Panc1 (cell line): ENCODE measurements around the gene PIM2. TPM values are rescaled to one million over a fixed set of nuclear protein-coding genes. Genes with fewer than 3 reads are reported as not detected.

Source experiments
- ATAC-seq: fragments of 200-7000 bp; cut with Tn5 transposase; 2 replicates; pipeline ENCODE4 v1.9.1; 2020; ENCODE audit warnings: mild to moderate bottlenecking, moderate library complexity
- Bru-seq: library from RNA; stranded (reverse); fragments of 400-500 nt; gene quantifications from one replicate; lab custom pipeline; 2021; lab: Mats Ljungman, UMichigan
- BruChase-seq, 2 experiments: library from RNA; stranded (reverse); fragments of 400-500 nt; gene quantifications; one replicate each; lab custom pipeline; 2021; lab: Mats Ljungman, UMichigan
- BruUV-seq: library from RNA; stranded (reverse); fragments of 400-500 nt; replicated peaks from 2 replicates; lab custom pipeline; 2021; lab: Mats Ljungman, UMichigan
- CTCF ChIA-PET: fragments of 300-600 bp; sonication (Branson Sonifier 250); formaldehyde crosslinking; loops from one replicate; lab custom pipeline; 2022; ENCODE audit warnings: antibody characterized with exemption; lab: Charles Lee
- POLR2A ChIA-PET: fragments of 300-600 bp; sonication (Branson Sonifier 250); formaldehyde crosslinking; loops from one replicate; lab custom pipeline; 2022; ENCODE audit warnings: antibody characterized with exemption; lab: Charles Lee
- DNase-seq: peaks from one replicate; pipeline ENCODE4 v3.0.0-alpha.2; 2010; ENCODE audit warnings: low read depth, low spot score
- H3K27ac ChIP-seq: 2 replicates; pipeline ENCODE4 v1.5.1; 2011; ENCODE audit warnings: mild to moderate bottlenecking, low read length, inconsistent platforms
- H3K27me3 ChIP-seq: fragments of 200-500 bp; sonication (Bioruptor generic); 2 replicates; pipeline ENCODE4 v1.6.0; 2014; ENCODE audit warnings: low read length, inconsistent platforms; ENCODE audit not compliant: control insufficient read depth, insufficient read depth
- H3K36me3 ChIP-seq: fragments of 200-500 bp; sonication (Bioruptor generic); 2 replicates; pipeline ENCODE4 v1.5.1; 2014; ENCODE audit warnings: inconsistent platforms, mild to moderate bottlenecking, low read length, moderate library complexity; ENCODE audit not compliant: control insufficient read depth, insufficient read depth
- H3K4me1 ChIP-seq: 2 replicates; pipeline ENCODE4 v1.5.1; 2011; ENCODE audit warnings: inconsistent platforms, mild to moderate bottlenecking, low read length, moderate library complexity; ENCODE audit not compliant: control insufficient read depth, insufficient read depth
- H3K4me3 ChIP-seq, 2 experiments: 2 replicates each; pipeline ENCODE4 v1.5.1; 2011 to 2012; ENCODE audit warnings: low read depth in 2 of 2, low read length in 2 of 2, mild to moderate bottlenecking in 2 of 2, inconsistent platforms in 1 of 2, moderate library complexity in 1 of 2
- H3K9me3 ChIP-seq: fragments of 200-500 bp; sonication (Bioruptor generic); 2 replicates; pipeline ENCODE4 v1.5.1; 2014; ENCODE audit warnings: low read depth, mild to moderate bottlenecking, inconsistent platforms, low read length, moderate library complexity; ENCODE audit not compliant: control insufficient read depth, insufficient read depth
- POLR2AphosphoS5 ChIP-seq: IDR thresholded peaks from 2 replicates; pipeline ENCODE4 v1.6.1; 2012; ENCODE audit warnings: mild to moderate bottlenecking, low read depth, low read length, moderate library complexity
- REST ChIP-seq, 2 experiments: IDR thresholded peaks; 2 replicates each; pipeline ENCODE4 v1.6.1; 2011 to 2012; ENCODE audit warnings: low read depth in 2 of 2, control low read depth in 1 of 2, low read length in 1 of 2, mild to moderate bottlenecking in 1 of 2, moderate library complexity in 1 of 2; ENCODE audit not compliant: insufficient read depth in 1 of 2
- SIN3A ChIP-seq: IDR thresholded peaks from 2 replicates; pipeline ENCODE4 v1.6.1; 2012; ENCODE audit warnings: low read depth, mild to moderate bottlenecking, low read length, moderate library complexity, borderline replicate concordance; ENCODE audit not compliant: insufficient read depth
- TCF7L2 ChIP-seq: IDR thresholded peaks from 2 replicates; pipeline ENCODE4 v1.6.1; 2011; ENCODE audit warnings: mild to moderate bottlenecking, low read depth, low read length, inconsistent platforms
- in situ Hi-C: cut with HindIII; loops from 2 replicates; pipeline ENCODE4 v1.10.0; 2016; ENCODE audit warnings: low sequenced_read_pairs, low pct_unique_long_range_greater_than_20kb
- intact Hi-C: fragments of 100-400 bp; cut with micrococcal nuclease; formaldehyde crosslinking; loops from one replicate; pipeline ENCODE4 v1.10.0; 2022; ENCODE audit not compliant: unreplicated experiment
- long read RNA-seq: library from polyadenylated mRNA; unstranded; transcript quantifications from one replicate; pipeline ENCODE4 v2.0.0, GENCODE V29; 2021; ENCODE audit not compliant: unreplicated experiment
- polyA plus RNA-seq: library from polyadenylated mRNA; unstranded; fragments of >200 nt; gene quantifications from one replicate; pipeline ENCODE4 v1.2.1, GENCODE V29; 2012; ENCODE audit warnings: missing spikeins; ENCODE audit not compliant: insufficient read length
- total RNA-seq: library from RNA; stranded (reverse); gene quantifications from one replicate; pipeline ENCODE4 v1.2.1, GENCODE V29; 2021; ENCODE audit not compliant: unreplicated experiment
- TF ChIP-seq, protein P1 (sequence below): fragments of 450-650 bp; IDR thresholded peaks from 2 replicates; pipeline ENCODE4 v1.5.1; 2017; ENCODE audit warnings: mild to moderate bottlenecking

Gene PIM2
- total RNA-seq (52.6 TPM), Bru-seq, nascent RNA (percentile 85 among the genes with signal in this experiment), BruChase-seq, experiment 1, labeled RNA remaining after a 2-hour chase (percentile 95 among the genes with signal in this experiment), BruChase-seq, experiment 2, labeled RNA remaining after a 6-hour chase (percentile 87 among the genes with signal in this experiment)
- polyA plus RNA-seq = 28.1 TPM
- long read RNA-seq, transcript PIM2-201 (6 exons, 2,075 nt) = major isoform, 51 of 90 reads
- long read RNA-seq, partial matches to known transcripts = 19 of 90 reads
- long read RNA-seq, other reads (novel, unspliced or antisense) = 18 of 90 reads

DNA sequence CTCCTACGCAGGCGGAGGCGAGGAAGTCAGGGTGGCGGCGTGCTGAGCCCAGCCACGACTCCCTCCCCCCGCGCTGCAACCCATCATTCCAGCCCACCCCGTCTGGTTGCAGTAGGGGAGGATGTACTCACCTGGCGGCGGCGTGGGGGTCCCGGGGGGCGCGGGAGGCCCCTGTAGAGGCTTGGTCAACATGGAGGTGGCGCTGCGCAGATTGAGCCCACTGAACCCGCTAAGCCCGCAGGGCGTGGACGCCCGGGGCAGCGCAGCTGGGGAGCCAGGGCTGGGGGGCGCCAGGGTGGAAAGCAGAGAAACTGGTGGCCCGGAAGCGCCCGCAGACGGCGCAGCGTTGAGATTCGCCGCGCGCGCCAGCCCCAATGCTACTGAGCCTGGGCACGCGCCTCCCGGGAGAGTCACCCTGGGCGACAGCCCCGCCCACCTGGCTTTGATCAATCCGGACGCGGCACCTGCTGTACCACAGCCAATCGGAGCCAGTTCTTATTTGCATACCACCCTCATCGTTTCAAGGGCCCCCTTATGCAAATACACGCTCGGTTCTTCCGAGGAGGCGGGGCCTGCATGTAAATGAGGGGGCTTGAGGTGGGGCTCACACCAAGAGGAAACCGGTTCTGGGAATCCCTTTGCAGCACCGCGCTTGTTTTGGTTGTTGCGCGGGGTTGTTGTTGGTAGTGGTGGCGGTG, at the start of gene PIM2:
TSS of gene PIM2 (minus strand) at position 382 of the 698 bp plus-strand sequence. CDS start at position 192, 190 bp downstream.
- Histone ChIP-seq H3K27ac (peak within 1 kb of the TSS; percentile 94), H3K4me3 (peak within 1 kb of the TSS; percentile 76 to 88), H3K36me3 (peaks cover 13% of the 10 kb centered on the region), H3K9me3 (no peaks in the 10 kb centered on the region), H3K4me1 (peaks cover 8% of the 10 kb centered on the region), H3K27me3 (no peaks in the 10 kb centered on the region)
- ATAC-seq (peak; percentile 90), DNase-seq (no peak)
- TF ChIP-seq REST (IDR thresholded peaks at IDR 0.05; ENCODE audit: insufficient read depth in 1 of 2, low read depth in 2 of 2, low read length in 1 of 2) (no peak), POLR2AphosphoS5 (peak; percentile 96), TCF7L2 (peak; percentile 71), SIN3A (peak; percentile 63; the same call in 1 of the 2 replicates)
- TF ChIP-seq, protein P1, sequence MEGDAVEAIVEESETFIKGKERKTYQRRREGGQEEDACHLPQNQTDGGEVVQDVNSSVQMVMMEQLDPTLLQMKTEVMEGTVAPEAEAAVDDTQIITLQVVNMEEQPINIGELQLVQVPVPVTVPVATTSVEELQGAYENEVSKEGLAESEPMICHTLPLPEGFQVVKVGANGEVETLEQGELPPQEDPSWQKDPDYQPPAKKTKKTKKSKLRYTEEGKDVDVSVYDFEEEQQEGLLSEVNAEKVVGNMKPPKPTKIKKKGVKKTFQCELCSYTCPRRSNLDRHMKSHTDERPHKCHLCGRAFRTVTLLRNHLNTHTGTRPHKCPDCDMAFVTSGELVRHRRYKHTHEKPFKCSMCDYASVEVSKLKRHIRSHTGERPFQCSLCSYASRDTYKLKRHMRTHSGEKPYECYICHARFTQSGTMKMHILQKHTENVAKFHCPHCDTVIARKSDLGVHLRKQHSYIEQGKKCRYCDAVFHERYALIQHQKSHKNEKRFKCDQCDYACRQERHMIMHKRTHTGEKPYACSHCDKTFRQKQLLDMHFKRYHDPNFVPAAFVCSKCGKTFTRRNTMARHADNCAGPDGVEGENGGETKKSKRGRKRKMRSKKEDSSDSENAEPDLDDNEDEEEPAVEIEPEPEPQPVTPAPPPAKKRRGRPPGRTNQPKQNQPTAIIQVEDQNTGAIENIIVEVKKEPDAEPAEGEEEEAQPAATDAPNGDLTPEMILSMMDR = no peak
- CTCF ChIA-PET = interaction anchor here (0.6 kb wide), 1 partner anchor 43 kb away, joined by 3 read pairs; no protein-coding TSS in a partner anchor
- intact Hi-C loops = no loop called here
- POLR2A ChIA-PET = no interaction called here
- BruUV-seq = no TSS peak
- in situ Hi-C loops = no loop called here

- no peaks in the 10 kb centered on the region for H3K36me3 ChIP-seq
- no peaks in the 10 kb centered on the region for H3K27me3 ChIP-seq
- in situ Hi-C loops = no loop called here
- no peak overlapping the region for H3K4me3 ChIP-seq
- H3K4me1 ChIP-seq = no peaks in the 10 kb centered on the region
- H3K27ac ChIP-seq = no peak overlapping the region
- CTCF ChIA-PET = no interaction called here
- POLR2A ChIA-PET = no interaction called here
- DNase-seq (no peak), ATAC-seq (no peak)
- no peaks in the 10 kb centered on the region for H3K9me3 ChIP-seq
- intact Hi-C loops = no loop called here
- BruUV-seq = no TSS peak
- TF ChIP-seq SIN3A = no peak
- TF ChIP-seq TCF7L2 = no peak
- no peak for TF ChIP-seq REST (IDR thresholded peaks at IDR 0.05; ENCODE audit: insufficient read depth in 1 of 2, low read depth in 2 of 2, low read length in 1 of 2)
- TF ChIP-seq POLR2AphosphoS5 = no peak
- TF ChIP-seq, protein P1 = no peak
Measured at GRCh38 chrX:48968377-48968776, 49.6 kb upstream of the PIM2 start.
